ENCODE measurements around the gene UEVLD.

UEVLD gene

GRCh38 chr11:18485913-18486528 is 102.5 kb downstream of the UEVLD start:
- Histone ChIP-seq H3K27ac (no peak overlapping the region), H3K4me3 (no peak overlapping the region), H3K36me3 (ENCODE audit: insufficient read depth, low read length) (peaks cover 56% of the 10 kb centered on the region), H3K9me3 (ENCODE audit: low read depth, low read length) (no peaks in the 10 kb centered on the region), H3K9ac (ENCODE audit: insufficient read length) (no peak overlapping the region)
- no peak for TF ChIP-seq EZH2 (IDR thresholded peaks at IDR 0.05)
- DNase-seq (ENCODE audit: low read depth, low spot score), result no peak

Data from SK-N-MC (cell line).